GM20000 (cell line): ENCODE data around the gene BCAP31.

ENCODE experiments used
- DNase-seq: peaks from one replicate; pipeline ENCODE4 v3.0.0; 2012; ENCODE audit warnings: low spot score
- CTCF ChIP-seq: IDR thresholded peaks from 2 replicates; pipeline ENCODE4 v1.5.1; 2012; ENCODE audit warnings: mild to moderate bottlenecking, control low read depth; ENCODE audit errors: extremely low read depth, missing control alignments

BCAP31 gene

GRCh38 chrX:153688506-153688905 is 35.7 kb downstream of the BCAP31 start:
- DNase-seq: no peak
- no peak for TF ChIP-seq CTCF

DNA sequence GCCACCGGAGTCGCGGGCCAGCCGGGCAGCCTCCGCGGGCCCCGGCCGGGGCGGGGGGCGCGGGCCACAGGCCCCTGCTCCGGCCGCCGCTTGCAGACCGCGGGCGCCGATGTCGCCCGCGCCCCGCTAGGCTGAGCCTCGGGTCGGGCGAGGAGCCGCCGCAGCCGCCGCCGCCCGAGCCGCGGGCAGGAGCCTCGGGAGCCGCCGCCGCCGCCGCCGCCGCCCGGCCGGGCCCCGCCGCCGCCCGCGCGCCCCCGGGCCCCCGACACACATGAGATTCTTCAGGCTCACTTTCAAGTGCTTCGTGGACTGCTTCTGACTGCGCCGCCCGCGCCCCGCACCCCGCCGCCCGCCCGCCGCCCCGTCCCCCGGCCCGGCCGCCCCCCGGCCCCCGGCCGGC is 36.1 kb downstream of the BCAP31 start:
- no peak for DNase-seq
- no peak for TF ChIP-seq CTCF

GRCh38 chrX:153687121-153688039 is 36.8 kb downstream of the BCAP31 start, which contains the start of gene SLC6A8:
Gene SLC6A8 (plus strand): TSS chrX:153687926. CDS start chrX:153688575, 649 bp downstream.
- DNase-seq: peak; percentile 72
- TF ChIP-seq CTCF: no peak

DNA sequence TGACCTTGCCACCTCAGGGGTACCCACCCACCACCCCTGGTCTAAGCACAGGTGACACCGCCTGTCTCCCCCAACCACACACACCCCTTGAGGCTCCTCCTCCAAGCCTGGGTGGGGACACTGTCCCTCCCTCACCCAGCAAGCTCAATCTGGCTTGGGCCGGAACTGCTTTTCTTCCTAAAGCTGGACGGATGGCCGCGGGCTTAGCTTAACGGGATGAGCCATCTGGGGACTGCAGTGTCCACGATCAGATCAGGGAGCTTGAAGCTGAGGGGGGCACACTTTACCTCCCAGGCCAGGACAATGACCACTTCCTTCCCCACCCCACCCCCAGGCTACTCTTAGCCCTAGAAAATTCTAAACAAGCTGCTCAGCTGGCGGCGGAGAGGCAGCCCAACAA is 37.5 kb downstream of the BCAP31 start:
- TF ChIP-seq CTCF: no peak
- no peak for DNase-seq

DNA sequence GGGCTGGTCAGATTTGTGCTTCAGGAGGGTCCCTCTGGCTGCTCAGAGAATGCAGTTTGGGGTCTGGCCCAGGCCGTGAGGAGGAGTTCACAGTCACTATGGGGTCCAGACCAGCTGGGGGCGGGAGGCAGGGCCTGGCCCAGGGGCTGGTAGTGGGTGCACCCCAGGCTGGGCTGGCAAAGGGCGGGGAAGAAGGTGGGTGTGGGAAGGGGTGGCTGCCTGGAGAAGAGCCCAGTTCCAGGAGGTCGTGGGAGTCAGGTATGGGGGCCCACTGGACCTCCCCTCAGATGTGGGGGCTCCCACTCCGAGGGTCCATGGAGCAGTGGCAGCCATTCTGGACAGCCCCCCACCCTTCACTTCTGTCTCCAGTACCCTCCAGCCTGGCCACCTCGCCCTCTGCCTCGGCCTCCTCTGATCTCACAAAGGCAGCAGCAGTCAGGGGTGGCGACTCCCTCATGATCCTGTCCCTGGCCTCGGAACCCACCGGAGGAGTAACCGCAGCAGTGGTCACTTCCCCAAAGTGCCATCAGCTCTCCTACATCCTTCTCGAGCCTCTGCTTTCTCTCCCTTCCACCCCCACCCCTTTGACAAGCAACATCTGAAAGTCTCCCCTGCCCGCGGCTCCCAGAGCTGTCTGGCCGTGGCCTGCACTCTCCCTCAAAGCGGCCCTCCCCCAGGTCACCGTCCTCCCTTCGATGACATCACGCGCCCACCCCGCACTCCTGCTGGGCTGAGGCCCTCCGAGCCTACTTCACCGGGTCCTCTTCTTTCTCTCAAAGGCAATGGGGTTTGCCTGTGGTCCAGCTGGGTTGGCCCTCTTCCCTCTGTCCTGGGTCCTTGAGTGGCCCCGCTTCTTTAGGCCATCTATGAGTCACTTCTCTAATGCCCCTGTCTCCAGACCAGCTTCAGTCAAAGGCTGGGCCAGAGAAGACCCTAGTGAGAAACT is 38.2 kb downstream of the BCAP31 start:
- DNase-seq: no peak
- no peak for TF ChIP-seq CTCF

- no peak for TF ChIP-seq CTCF
- DNase-seq: no peak
These were observed 39.0 kb downstream of the BCAP31 start for GRCh38 chrX:153685156-153685536.
